ENCODE measurements around the gene PI4K2B.
"Not testable (repeated sequence)": the region's sequence is repeated elsewhere in the genome, so short reads cannot be mapped to it uniquely, and the experiment has no call there.

Gene PI4K2B

GRCh38 chr4:25242195-25242594 lies 8.4 kb downstream of the PI4K2B start:
- DNase-seq (ENCODE audit: low spot score): not testable (repeated sequence)

GRCh38 chr4:25245181-25245580 lies 11.3 kb downstream of the PI4K2B start:
- DNase-seq (ENCODE audit: low spot score): no peak

GRCh38 chr4:25246680-25247611 lies 13.1 kb downstream of the PI4K2B start:
- no peak for DNase-seq (ENCODE audit: low spot score)

GRCh38 chr4:25248875-25249274 lies 15.0 kb downstream of the PI4K2B start:
- DNase-seq (ENCODE audit: low spot score): not testable (repeated sequence)

GRCh38 chr4:25249494-25249893 lies 15.7 kb downstream of the PI4K2B start:
- DNase-seq (ENCODE audit: low spot score): not testable (repeated sequence)

- DNase-seq (ENCODE audit: low spot score): no peak
These were observed 18.6 kb downstream of the PI4K2B start for GRCh38 chr4:25252230-25253070.

GRCh38 chr4:25253071-25253445 lies 19.2 kb downstream of the PI4K2B start:
- DNase-seq (ENCODE audit: low spot score): no peak

GRCh38 chr4:25253786-25254185 lies 20.0 kb downstream of the PI4K2B start:
- DNase-seq (ENCODE audit: low spot score): not testable (repeated sequence)

- DNase-seq (ENCODE audit: low spot score): peak; percentile 62
These were observed 25.2 kb downstream of the PI4K2B start for GRCh38 chr4:25258980-25259578.

- DNase-seq (ENCODE audit: low spot score): no peak
These were observed 38.0 kb downstream of the PI4K2B start for GRCh38 chr4:25271866-25272265.

- no peak for DNase-seq (ENCODE audit: low spot score)
These were observed 46.4 kb downstream of the PI4K2B start for GRCh38 chr4:25280210-25280609.

- DNase-seq (ENCODE audit: low spot score): no peak
These were observed 50.1 kb downstream of the PI4K2B start for GRCh38 chr4:25283948-25284347.

- DNase-seq (ENCODE audit: low spot score): no peak
These were observed 50.6 kb downstream of the PI4K2B start for GRCh38 chr4:25284466-25284865.

- no peak for DNase-seq (ENCODE audit: low spot score)
These were observed 56.7 kb downstream of the PI4K2B start for GRCh38 chr4:25290490-25291067.

- DNase-seq (ENCODE audit: low spot score): no peak
These were observed 57.4 kb downstream of the PI4K2B start for GRCh38 chr4:25291158-25291733.

- no peak for DNase-seq (ENCODE audit: low spot score)
These were observed 63.9 kb downstream of the PI4K2B start for GRCh38 chr4:25297528-25298242.

GRCh38 chr4:25299476-25300203 lies 65.8 kb downstream of the PI4K2B start:
- DNase-seq (ENCODE audit: low spot score): no peak

- no peak for DNase-seq (ENCODE audit: low spot score)
These were observed 67.6 kb downstream of the PI4K2B start for GRCh38 chr4:25301471-25301870.

GRCh38 chr4:25302626-25303025 lies 68.8 kb downstream of the PI4K2B start:
- no peak for DNase-seq (ENCODE audit: low spot score)

- no peak for DNase-seq (ENCODE audit: low spot score)
These were observed 69.7 kb downstream of the PI4K2B start for GRCh38 chr4:25303578-25303977.

All from kidney capillary endothelial cell (primary cell).